Gastroesophageal sphincter (tissue), 4 donors: ENCODE data around the gene FARSA. TPM values are rescaled to one million over a fixed set of nuclear protein-coding genes. Genes with fewer than 3 reads are reported as not detected.
A peak's percentile ranks its signal among the peaks of the same experiment; 100 is the strongest.
"Not testable (repeated sequence)": the region's sequence is repeated elsewhere in the genome, so short reads cannot be mapped to it uniquely, and the experiment has no call there.

ENCODE experiments used
- ATAC-seq: fragments of 150-250 bp; one replicate; pipeline ENCODE4 v1.9.1; 2016; ENCODE audit warnings: mild to moderate bottlenecking, moderate library complexity
- H3K27ac ChIP-seq, 4 donors: fragments of 200-600 bp; sonication (generic) in 3 of 4; 1 replicate in 3 of 4; 2 replicates in 1 of 4; pipeline ENCODE4 v1.5.1; 2016 to 2019
- H3K27me3 ChIP-seq: fragments of 200-600 bp; sonication (generic); one replicate; pipeline ENCODE4 v1.5.1; 2019
- H3K36me3 ChIP-seq, 2 donors: fragments of 200-600 bp; sonication (generic); one replicate each; pipeline ENCODE4 v1.5.1; 2019; ENCODE audit warnings: control low read depth in 1 of 2
- H3K4me1 ChIP-seq, 3 donors: fragments of 200-600 bp; sonication (generic); 1 replicate in 2 of 3; 2 replicates in 1 of 3; pipeline ENCODE4 v1.5.1; 2016 to 2019; ENCODE audit warnings: control low read depth in 2 of 3
- H3K4me3 ChIP-seq, 2 donors: fragments of 200-600 bp; sonication (generic); one replicate each; pipeline ENCODE4 v1.5.1; 2019; ENCODE audit warnings: mild to moderate bottlenecking in 1 of 2, moderate library complexity in 1 of 2
- H3K9me3 ChIP-seq, 3 donors: fragments of 200-600 bp; sonication (generic); one replicate each; pipeline ENCODE4 v1.5.1; 2017 to 2019; ENCODE audit warnings: control low read depth in 2 of 3
- EP300 ChIP-seq: sonication (generic); formaldehyde crosslinking; IDR thresholded peaks from one replicate; pipeline ENCODE4 v1.6.1; 2017; ENCODE audit warnings: antibody characterized with exemption, mild to moderate bottlenecking
- POLR2A ChIP-seq, 2 donors: fragments of 450-650 bp; IDR thresholded peaks; one replicate each; pipeline ENCODE4 v1.6.1; 2017; ENCODE audit warnings: antibody characterized with exemption in 2 of 2, mild to moderate bottlenecking in 2 of 2, moderate library complexity in 1 of 2
- POLR2AphosphoS5 ChIP-seq: sonication (generic); formaldehyde crosslinking; IDR thresholded peaks from one replicate; pipeline ENCODE4 v1.6.1; 2017; ENCODE audit warnings: antibody characterized with exemption
- WGBS, 2 donors: methylation state at CpG; one replicate each; pipeline ENCODE4 v1.1.5; 2018; ENCODE audit warnings: low coverage in 1 of 2; 5-methylcytosine and 5-hydroxymethylcytosine counted together
- total RNA-seq, 4 donors: library from RNA; depleted of rRNA; stranded (reverse); fragments of >200 nt; gene quantifications; one replicate each; pipeline ENCODE4 v1.1.0, GENCODE V29; 2016
- TF ChIP-seq, protein P1 (sequence below), 4 experiments: fragments of 200-600 bp in 2 of 4; fragments of 450-650 bp in 2 of 4; sonication (generic) in 1 of 4; IDR thresholded peaks; one replicate each; pipeline ENCODE4 v1.5.1; 2017 to 2019; ENCODE audit warnings: antibody characterized with exemption in 4 of 4, mild to moderate bottlenecking in 2 of 4, moderate library complexity in 2 of 4

Gene FARSA
- total RNA-seq, 4 donors from 2014 or later: 32.2 to 36.1 (median 33.2) TPM

- ATAC-seq: peak; percentile 99
- 0% methylated on average over 4 of the region's 49 CpGs; no CpG with 5 or more reads in 1 of the 2 donors for WGBS, 2 donors
These were observed 42.5 kb downstream of the FARSA start, which contains the start of gene GCDH for GRCh38 chr19:12890787-12891552. Gene GCDH, plus strand, starts transcription at chr19:12891160. Its CDS starts 145 bp downstream, at chr19:12891305.

DNA sequence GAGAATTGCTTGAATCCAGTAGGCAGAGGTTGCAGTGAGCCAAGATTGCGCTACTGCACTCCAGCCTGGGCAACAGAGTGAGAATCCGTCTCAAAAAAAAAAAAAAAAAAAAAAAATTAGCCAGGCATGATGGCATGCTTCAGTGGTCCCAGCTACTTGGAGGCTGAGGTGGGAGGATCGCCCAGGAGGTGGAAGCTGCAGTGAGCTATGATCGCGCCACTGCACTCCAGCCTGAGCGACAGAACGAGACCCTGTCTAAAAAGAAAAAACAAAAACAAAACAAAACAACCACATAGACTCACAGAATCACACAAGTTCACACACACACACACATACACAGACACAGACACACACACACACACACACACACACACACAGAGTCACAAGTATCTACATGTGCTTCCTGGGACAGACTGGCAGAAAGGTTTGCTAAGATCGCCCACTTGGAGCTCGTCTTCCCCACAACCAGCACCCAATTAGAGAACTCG, 43.2 kb downstream of the FARSA start:
- Histone ChIP-seq H3K4me1 (peaks cover 0 to 33% (median 23%) of the 10 kb centered on the region in 3 donors), H3K27me3 (peaks cover 17% of the 10 kb centered on the region), H3K36me3 (peaks cover 0 to 26% of the 10 kb centered on the region in 2 donors), H3K4me3 (peak overlapping the region in 1 of 2 donors; percentile 25), H3K27ac (peak overlapping the region; percentile 27 to 92 (median 88))
- 24% methylated on average over 10 of the region's 10 CpGs; no CpG with 5 or more reads in 1 of the 2 donors for WGBS, 2 donors
- H3K9me3 ChIP-seq, ATAC-seq: not testable (repeated sequence)

More at GRCh38 chr19:12890787-12891552, 42.5 kb downstream of the FARSA start, which contains the start of gene GCDH:
- peaks cover 11% of the 10 kb centered on the region for H3K27me3 ChIP-seq
- no peaks in the 10 kb centered on the region for H3K9me3 ChIP-seq
- H3K4me1 ChIP-seq: peaks cover 0 to 26% (median 17%) of the 10 kb centered on the region in 3 donors
- H3K36me3 ChIP-seq: peaks cover 0 to 32% of the 10 kb centered on the region in 2 donors
- H3K27ac ChIP-seq: peak within 1 kb of the TSS; percentile 67 to 92 (median 88)
- TF ChIP-seq, protein P1, sequence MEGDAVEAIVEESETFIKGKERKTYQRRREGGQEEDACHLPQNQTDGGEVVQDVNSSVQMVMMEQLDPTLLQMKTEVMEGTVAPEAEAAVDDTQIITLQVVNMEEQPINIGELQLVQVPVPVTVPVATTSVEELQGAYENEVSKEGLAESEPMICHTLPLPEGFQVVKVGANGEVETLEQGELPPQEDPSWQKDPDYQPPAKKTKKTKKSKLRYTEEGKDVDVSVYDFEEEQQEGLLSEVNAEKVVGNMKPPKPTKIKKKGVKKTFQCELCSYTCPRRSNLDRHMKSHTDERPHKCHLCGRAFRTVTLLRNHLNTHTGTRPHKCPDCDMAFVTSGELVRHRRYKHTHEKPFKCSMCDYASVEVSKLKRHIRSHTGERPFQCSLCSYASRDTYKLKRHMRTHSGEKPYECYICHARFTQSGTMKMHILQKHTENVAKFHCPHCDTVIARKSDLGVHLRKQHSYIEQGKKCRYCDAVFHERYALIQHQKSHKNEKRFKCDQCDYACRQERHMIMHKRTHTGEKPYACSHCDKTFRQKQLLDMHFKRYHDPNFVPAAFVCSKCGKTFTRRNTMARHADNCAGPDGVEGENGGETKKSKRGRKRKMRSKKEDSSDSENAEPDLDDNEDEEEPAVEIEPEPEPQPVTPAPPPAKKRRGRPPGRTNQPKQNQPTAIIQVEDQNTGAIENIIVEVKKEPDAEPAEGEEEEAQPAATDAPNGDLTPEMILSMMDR (IDR thresholded peaks at IDR 0.05): peak in 1 of 4 experiments; percentile 13
- TF ChIP-seq POLR2A (IDR thresholded peaks at IDR 0.05): peak; percentile 70 to 78
- TF ChIP-seq POLR2AphosphoS5: peak; percentile 81
- TF ChIP-seq EP300: no peak
- peak within 1 kb of the TSS; percentile 73 to 90 for H3K4me3 ChIP-seq

GRCh38 chr19:12888006-12888603, 45.4 kb downstream of the FARSA start:
- no peak for ATAC-seq
- no peak overlapping the region for H3K27ac ChIP-seq
- TF ChIP-seq POLR2A (IDR thresholded peaks at IDR 0.05) (no peak), POLR2AphosphoS5 (no peak)
- TF ChIP-seq, protein P1 (IDR thresholded peaks at IDR 0.05): no peak
- H3K36me3 ChIP-seq: peaks cover 0 to 3% of the 10 kb centered on the region in 2 donors
- H3K4me1 ChIP-seq: peaks cover 0 to 41% (median 28%) of the 10 kb centered on the region in 3 donors
- 49 to 58% methylated on average over 2 to 3 of the region's 5 CpGs for WGBS, 2 donors
- peaks cover 38% of the 10 kb centered on the region for H3K27me3 ChIP-seq
- H3K9me3 ChIP-seq: peaks cover 0 to 12% (median 0%) of the 10 kb centered on the region in 3 donors
- H3K4me3 ChIP-seq: no peak overlapping the region

GRCh38 chr19:12886969-12887747, 46.4 kb downstream of the FARSA start, which contains the start of gene KLF1:
Gene KLF1, minus strand, starts transcription at chr19:12887201. Its CDS starts 61 bp downstream, at chr19:12887140.
- TF ChIP-seq, protein P1 (IDR thresholded peaks at IDR 0.05): no peak
- TF ChIP-seq EP300 (no peak), POLR2AphosphoS5 (no peak), POLR2A (IDR thresholded peaks at IDR 0.05) (no peak)
- H3K4me1 ChIP-seq: peaks cover 0 to 33% (median 25%) of the 10 kb centered on the region in 3 donors
- peaks cover 38% of the 10 kb centered on the region for H3K27me3 ChIP-seq
- H3K36me3 ChIP-seq: no peaks in the 10 kb centered on the region
- H3K4me3 ChIP-seq: peak within 1 kb of the TSS in 1 of 2 donors; percentile 49
- H3K9me3 ChIP-seq: peaks cover 0 to 12% (median 0%) of the 10 kb centered on the region in 3 donors
- WGBS, 2 donors: 43% methylated on average over 3 of the region's 17 CpGs; no CpG with 5 or more reads in 1 of the 2 donors
- ATAC-seq: no peak
- no peak within 1 kb of the TSS for H3K27ac ChIP-seq

DNA sequence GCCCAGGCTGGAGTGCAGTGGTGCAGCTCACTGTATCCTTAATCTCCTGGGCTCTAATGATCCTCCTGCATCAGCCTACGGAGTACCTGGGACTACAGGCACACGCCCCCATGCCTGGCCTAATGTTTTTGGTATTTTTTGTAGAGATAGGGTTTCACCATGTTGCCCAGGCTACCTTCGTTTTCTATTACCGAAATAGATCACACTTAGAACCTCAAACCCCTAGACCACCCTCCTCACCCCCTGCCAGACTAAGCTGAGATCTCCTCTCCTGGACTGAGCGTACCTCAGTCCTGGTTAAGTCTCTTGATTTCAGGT, 46.9 kb downstream of the FARSA start:
- H3K27me3 ChIP-seq: peaks cover 38% of the 10 kb centered on the region
- 67 to 68% methylated on average over 2 to 3 of the region's 5 CpGs for WGBS, 2 donors
- H3K27ac ChIP-seq: no peak overlapping the region
- ATAC-seq: no peak
- TF ChIP-seq EP300 (no peak), POLR2AphosphoS5 (no peak), POLR2A (IDR thresholded peaks at IDR 0.05) (no peak)
- TF ChIP-seq, protein P1 (IDR thresholded peaks at IDR 0.05): no peak
- H3K4me3 ChIP-seq: no peak overlapping the region
- peaks cover 0 to 12% (median 0%) of the 10 kb centered on the region in 3 donors for H3K9me3 ChIP-seq
- peaks cover 0 to 31% (median 20%) of the 10 kb centered on the region in 3 donors for H3K4me1 ChIP-seq
- H3K36me3 ChIP-seq: no peaks in the 10 kb centered on the region
